Mesodermal cell (in vitro differentiated cells): ENCODE results near the gene MYO5B.

ENCODE experiments used
- H3K27ac ChIP-seq: 2 replicates; pipeline ENCODE4 v1.7.0; 2013; ENCODE audit warnings: mild to moderate bottlenecking, low read depth, low read length, moderate library complexity; ENCODE audit not compliant: severe bottlenecking
- H3K36me3 ChIP-seq: 2 replicates; pipeline ENCODE4 v1.7.1; 2013; ENCODE audit warnings: mild to moderate bottlenecking, low read length, moderate library complexity; ENCODE audit not compliant: control insufficient read depth, insufficient read depth
- H3K4me1 ChIP-seq: one replicate; pipeline ENCODE4 v1.7.1; 2013; ENCODE audit warnings: mild to moderate bottlenecking, low read length; ENCODE audit not compliant: insufficient read depth, control insufficient read depth, poor library complexity, severe bottlenecking
- H3K4me3 ChIP-seq: 2 replicates; pipeline ENCODE4 v1.7.0; 2013; ENCODE audit warnings: low read length, control low read depth, mild to moderate bottlenecking; ENCODE audit not compliant: insufficient read depth, poor library complexity, severe bottlenecking; ENCODE audit errors: extremely low read depth
- H3K9me3 ChIP-seq: 2 replicates; pipeline ENCODE4 v1.7.1; 2013; ENCODE audit warnings: mild to moderate bottlenecking, low read length, moderate library complexity; ENCODE audit not compliant: control insufficient read depth
- WGBS, 2 experiments: methylation state at CpG; one replicate each; pipeline ENCODE4 v1.1.5; 2013; ENCODE audit warnings: missing lambda C conversion rate in 2 of 2; ENCODE audit not compliant: insufficient coverage in 2 of 2; 5-methylcytosine and 5-hydroxymethylcytosine counted together

MYO5B gene

GRCh38 chr18:50022985-50023384 is 172.0 kb downstream of the MYO5B start:
- H3K9me3 ChIP-seq: no peaks in the 10 kb centered on the region
- no peak overlapping the region for H3K27ac ChIP-seq
- H3K36me3 ChIP-seq: no peaks in the 10 kb centered on the region
- no peak overlapping the region for H3K4me3 ChIP-seq
- no peaks in the 10 kb centered on the region for H3K4me1 ChIP-seq
- WGBS, 2 experiments: 100% methylated on average over 1 of the region's 3 CpGs

- Histone ChIP-seq H3K4me3 (no peak overlapping the region), H3K9me3 (no peaks in the 10 kb centered on the region), H3K36me3 (no peaks in the 10 kb centered on the region), H3K27ac (no peak overlapping the region), H3K4me1 (no peaks in the 10 kb centered on the region)
- 89 to 95% methylated on average over 4 of the region's 4 CpGs for WGBS, 2 experiments
These were observed 180.3 kb downstream of the MYO5B start for GRCh38 chr18:50014606-50015005.

- 83 to 85% methylated on average over 7 to 8 of the region's 8 CpGs for WGBS, 2 experiments
- H3K4me1 ChIP-seq: no peaks in the 10 kb centered on the region
- no peaks in the 10 kb centered on the region for H3K36me3 ChIP-seq
- H3K27ac ChIP-seq: no peak overlapping the region
- H3K4me3 ChIP-seq: no peak overlapping the region
- no peaks in the 10 kb centered on the region for H3K9me3 ChIP-seq
These were observed 181.4 kb downstream of the MYO5B start for GRCh38 chr18:50013363-50014138.

GRCh38 chr18:50011813-50012435 is 183.0 kb downstream of the MYO5B start:
- WGBS, 2 experiments: 92 to 93% methylated on average over 3 of the region's 4 CpGs
- H3K27ac ChIP-seq: no peak overlapping the region
- no peaks in the 10 kb centered on the region for H3K36me3 ChIP-seq
- no peaks in the 10 kb centered on the region for H3K4me1 ChIP-seq
- H3K9me3 ChIP-seq: no peaks in the 10 kb centered on the region
- H3K4me3 ChIP-seq: no peak overlapping the region

- no peak overlapping the region for H3K27ac ChIP-seq
- H3K4me1 ChIP-seq: no peaks in the 10 kb centered on the region
- no peaks in the 10 kb centered on the region for H3K9me3 ChIP-seq
- no peaks in the 10 kb centered on the region for H3K36me3 ChIP-seq
- 80% methylated on average over 1 of the region's 3 CpGs; no CpG with 5 or more reads in 1 of the 2 experiments for WGBS, 2 experiments
- H3K4me3 ChIP-seq: no peak overlapping the region
These were observed 185.1 kb downstream of the MYO5B start for GRCh38 chr18:50009773-50010335.

GRCh38 chr18:50008306-50008705 is 186.6 kb downstream of the MYO5B start:
- Histone ChIP-seq H3K9me3 (no peaks in the 10 kb centered on the region), H3K4me1 (no peaks in the 10 kb centered on the region), H3K27ac (no peak overlapping the region), H3K4me3 (no peak overlapping the region), H3K36me3 (no peaks in the 10 kb centered on the region)
- WGBS, 2 experiments: 90 to 100% methylated on average over 1 to 2 of the region's 3 CpGs

- Histone ChIP-seq H3K9me3 (no peaks in the 10 kb centered on the region), H3K4me1 (no peaks in the 10 kb centered on the region), H3K4me3 (no peak overlapping the region), H3K27ac (no peak overlapping the region), H3K36me3 (no peaks in the 10 kb centered on the region)
- 80 to 100% methylated on average over 1 of the region's 2 CpGs for WGBS, 2 experiments
These were observed 188.4 kb downstream of the MYO5B start for GRCh38 chr18:50006470-50007046.

GRCh38 chr18:50004013-50004412 is 190.9 kb downstream of the MYO5B start:
- Histone ChIP-seq H3K36me3 (no peaks in the 10 kb centered on the region), H3K4me3 (no peak overlapping the region), H3K9me3 (no peaks in the 10 kb centered on the region), H3K4me1 (no peaks in the 10 kb centered on the region), H3K27ac (no peak overlapping the region)
- 94 to 98% methylated on average over 4 of the region's 4 CpGs for whole genome bisulfite sequencing, 2 experiments

GRCh38 chr18:50002781-50003180 is 192.2 kb downstream of the MYO5B start:
- Histone ChIP-seq H3K4me1 (no peaks in the 10 kb centered on the region), H3K4me3 (no peak overlapping the region), H3K36me3 (no peaks in the 10 kb centered on the region), H3K9me3 (no peaks in the 10 kb centered on the region), H3K27ac (no peak overlapping the region)
- 73 to 95% methylated on average over 2 of the region's 2 CpGs for WGBS, 2 experiments

- 92 to 96% methylated on average over 4 of the region's 5 CpGs for WGBS, 2 experiments
- H3K36me3 ChIP-seq: no peaks in the 10 kb centered on the region
- no peak overlapping the region for H3K4me3 ChIP-seq
- no peak overlapping the region for H3K27ac ChIP-seq
- no peaks in the 10 kb centered on the region for H3K9me3 ChIP-seq
- no peaks in the 10 kb centered on the region for H3K4me1 ChIP-seq
These were observed 194.7 kb downstream of the MYO5B start for GRCh38 chr18:50000227-50000626.
